Stimulated activated CD8-positive, alpha-beta memory T cell treated with anti-CD3 and anti-CD28 coated beads, Interleukin-4, amount 100 ng/mL, for 24 hours (primary cell): ENCODE data around the gene NTN4.
"Not testable (repeated sequence)": the region's sequence is repeated elsewhere in the genome, so short reads cannot be mapped to it uniquely, and the experiment has no call there.

Source experiments
- DNase-seq: peaks from one replicate; pipeline ENCODE4 v3.0.0-alpha.2; 2020; ENCODE audit warnings: low read depth

Gene NTN4

GRCh38 chr12:95654665-95655064, 135.9 kb downstream of the NTN4 start:
- DNase-seq: not testable (repeated sequence)

- no peak for DNase-seq
Observed at GRCh38 chr12:95653771-95654546, 136.6 kb downstream of the NTN4 start.

- DNase-seq: no peak
Observed at GRCh38 chr12:95651681-95652080, 138.9 kb downstream of the NTN4 start.

GRCh38 chr12:95648990-95649791, 141.4 kb downstream of the NTN4 start:
- no peak for DNase-seq

GRCh38 chr12:95646781-95647190, 143.8 kb downstream of the NTN4 start:
- DNase-seq: no peak

GRCh38 chr12:95643256-95643655, 147.3 kb downstream of the NTN4 start:
- DNase-seq: no peak

- DNase-seq: no peak
Observed at GRCh38 chr12:95642583-95642982, 148.0 kb downstream of the NTN4 start.

GRCh38 chr12:95641299-95641952, 149.1 kb downstream of the NTN4 start:
- no peak for DNase-seq

GRCh38 chr12:95640516-95640915, 150.0 kb downstream of the NTN4 start:
- DNase-seq: no peak

- no peak for DNase-seq
Observed at GRCh38 chr12:95637471-95638155, 153.0 kb downstream of the NTN4 start.

GRCh38 chr12:95637010-95637409, 153.6 kb downstream of the NTN4 start:
- no peak for DNase-seq

GRCh38 chr12:95634622-95635621, 155.6 kb downstream of the NTN4 start:
- DNase-seq: no peak

GRCh38 chr12:95633732-95634465, 156.7 kb downstream of the NTN4 start:
- DNase-seq: no peak

- DNase-seq: no peak
Observed at GRCh38 chr12:95633049-95633731, 157.4 kb downstream of the NTN4 start.

- DNase-seq: no peak
Observed at GRCh38 chr12:95630496-95630895, 160.1 kb downstream of the NTN4 start.

GRCh38 chr12:95629392-95629791, 161.2 kb downstream of the NTN4 start:
- no peak for DNase-seq

- DNase-seq: no peak
Observed at GRCh38 chr12:95626854-95627253, 163.7 kb downstream of the NTN4 start.

- DNase-seq: no peak
Observed at GRCh38 chr12:95625012-95625411, 165.6 kb downstream of the NTN4 start.

- no peak for DNase-seq
Observed at GRCh38 chr12:95624589-95624988, 166.0 kb downstream of the NTN4 start.
